PFSK-1 (cell line): ENCODE data around the gene DMTF1.

Experiments
- POLR2AphosphoS5 ChIP-seq: IDR thresholded peaks from 2 replicates; pipeline ENCODE4 v1.6.1; 2012; ENCODE audit warnings: low read depth, mild to moderate bottlenecking, control low read depth, low read length, moderate library complexity
- TAF1 ChIP-seq: IDR thresholded peaks from 2 replicates; pipeline ENCODE4 v1.6.1; 2012; ENCODE audit warnings: low read length, control low read depth, borderline replicate concordance; ENCODE audit not compliant: insufficient read depth
- TF ChIP-seq, protein P1 (sequence below), 2 experiments: IDR thresholded peaks; 2 replicates each; pipeline versions ENCODE4 v1.6.1 to v1.8.0; 2011 to 2012; ENCODE audit warnings: low read depth in 2 of 2, low read length in 2 of 2, control low read depth in 1 of 2, inconsistent platforms in 1 of 2, mild to moderate bottlenecking in 1 of 2, moderate library complexity in 1 of 2; ENCODE audit not compliant: insufficient read depth in 1 of 2

DNA sequence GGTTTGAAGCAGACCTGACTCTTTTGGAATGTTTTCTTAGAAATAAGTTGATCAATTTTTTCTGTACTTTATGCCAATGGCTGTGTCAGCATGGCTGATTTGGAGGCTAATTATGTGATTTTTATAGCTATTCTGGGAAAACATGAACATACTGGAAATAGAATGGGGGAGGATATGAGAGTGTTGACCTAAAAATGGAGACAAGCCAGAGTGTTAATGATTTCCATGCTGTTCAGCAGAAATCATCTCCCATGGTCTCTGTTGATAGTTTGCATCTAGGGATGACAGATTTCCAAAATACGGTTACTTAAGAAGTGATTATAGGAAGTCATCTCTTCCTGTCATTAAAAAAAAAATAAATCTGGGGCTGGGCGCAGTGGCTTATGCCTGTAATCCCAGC, 32.7 kb upstream of the DMTF1 start:
- TF ChIP-seq TAF1 (no peak), POLR2AphosphoS5 (no peak)
- TF ChIP-seq, protein P1, sequence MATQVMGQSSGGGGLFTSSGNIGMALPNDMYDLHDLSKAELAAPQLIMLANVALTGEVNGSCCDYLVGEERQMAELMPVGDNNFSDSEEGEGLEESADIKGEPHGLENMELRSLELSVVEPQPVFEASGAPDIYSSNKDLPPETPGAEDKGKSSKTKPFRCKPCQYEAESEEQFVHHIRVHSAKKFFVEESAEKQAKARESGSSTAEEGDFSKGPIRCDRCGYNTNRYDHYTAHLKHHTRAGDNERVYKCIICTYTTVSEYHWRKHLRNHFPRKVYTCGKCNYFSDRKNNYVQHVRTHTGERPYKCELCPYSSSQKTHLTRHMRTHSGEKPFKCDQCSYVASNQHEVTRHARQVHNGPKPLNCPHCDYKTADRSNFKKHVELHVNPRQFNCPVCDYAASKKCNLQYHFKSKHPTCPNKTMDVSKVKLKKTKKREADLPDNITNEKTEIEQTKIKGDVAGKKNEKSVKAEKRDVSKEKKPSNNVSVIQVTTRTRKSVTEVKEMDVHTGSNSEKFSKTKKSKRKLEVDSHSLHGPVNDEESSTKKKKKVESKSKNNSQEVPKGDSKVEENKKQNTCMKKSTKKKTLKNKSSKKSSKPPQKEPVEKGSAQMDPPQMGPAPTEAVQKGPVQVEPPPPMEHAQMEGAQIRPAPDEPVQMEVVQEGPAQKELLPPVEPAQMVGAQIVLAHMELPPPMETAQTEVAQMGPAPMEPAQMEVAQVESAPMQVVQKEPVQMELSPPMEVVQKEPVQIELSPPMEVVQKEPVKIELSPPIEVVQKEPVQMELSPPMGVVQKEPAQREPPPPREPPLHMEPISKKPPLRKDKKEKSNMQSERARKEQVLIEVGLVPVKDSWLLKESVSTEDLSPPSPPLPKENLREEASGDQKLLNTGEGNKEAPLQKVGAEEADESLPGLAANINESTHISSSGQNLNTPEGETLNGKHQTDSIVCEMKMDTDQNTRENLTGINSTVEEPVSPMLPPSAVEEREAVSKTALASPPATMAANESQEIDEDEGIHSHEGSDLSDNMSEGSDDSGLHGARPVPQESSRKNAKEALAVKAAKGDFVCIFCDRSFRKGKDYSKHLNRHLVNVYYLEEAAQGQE (IDR thresholded peaks at IDR 0.05; ENCODE audit: insufficient read depth in 1 of 2, low read depth in 2 of 2, low read length in 2 of 2): no peak
